ENCODE results near the gene PLA2G2F.

DNA sequence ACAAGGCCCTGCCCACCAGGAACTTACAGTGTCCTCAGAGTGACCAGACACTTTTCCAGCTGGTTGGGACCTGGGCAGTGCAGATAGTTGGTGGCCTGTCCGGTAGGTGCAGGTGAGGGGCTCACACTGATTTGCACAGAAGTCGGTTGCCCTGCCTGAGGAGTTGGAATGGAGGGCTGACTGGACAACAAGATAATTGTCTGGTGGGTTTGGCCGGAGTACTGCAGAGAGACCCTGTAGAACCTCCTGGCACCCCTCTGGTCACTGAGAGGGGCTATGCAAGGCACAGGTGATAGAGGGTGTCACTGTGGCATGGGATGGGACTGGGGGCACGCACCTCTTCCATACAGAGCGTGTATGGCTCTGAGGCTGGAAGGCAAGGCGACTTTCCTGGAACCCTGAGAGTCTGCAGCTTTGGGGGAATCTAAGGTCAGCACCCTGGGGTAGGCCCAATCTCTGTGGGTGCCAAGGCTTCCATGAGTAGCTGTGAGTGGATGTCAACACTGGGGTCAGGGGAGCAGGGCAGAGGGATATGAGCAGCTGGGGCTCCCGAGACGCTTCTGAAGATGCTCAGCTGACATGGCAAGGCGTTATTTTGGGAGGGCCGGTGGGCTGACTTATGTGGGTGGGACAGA is 12.2 kb upstream of the PLA2G2F start:
- TF ChIP-seq, protein P1, sequence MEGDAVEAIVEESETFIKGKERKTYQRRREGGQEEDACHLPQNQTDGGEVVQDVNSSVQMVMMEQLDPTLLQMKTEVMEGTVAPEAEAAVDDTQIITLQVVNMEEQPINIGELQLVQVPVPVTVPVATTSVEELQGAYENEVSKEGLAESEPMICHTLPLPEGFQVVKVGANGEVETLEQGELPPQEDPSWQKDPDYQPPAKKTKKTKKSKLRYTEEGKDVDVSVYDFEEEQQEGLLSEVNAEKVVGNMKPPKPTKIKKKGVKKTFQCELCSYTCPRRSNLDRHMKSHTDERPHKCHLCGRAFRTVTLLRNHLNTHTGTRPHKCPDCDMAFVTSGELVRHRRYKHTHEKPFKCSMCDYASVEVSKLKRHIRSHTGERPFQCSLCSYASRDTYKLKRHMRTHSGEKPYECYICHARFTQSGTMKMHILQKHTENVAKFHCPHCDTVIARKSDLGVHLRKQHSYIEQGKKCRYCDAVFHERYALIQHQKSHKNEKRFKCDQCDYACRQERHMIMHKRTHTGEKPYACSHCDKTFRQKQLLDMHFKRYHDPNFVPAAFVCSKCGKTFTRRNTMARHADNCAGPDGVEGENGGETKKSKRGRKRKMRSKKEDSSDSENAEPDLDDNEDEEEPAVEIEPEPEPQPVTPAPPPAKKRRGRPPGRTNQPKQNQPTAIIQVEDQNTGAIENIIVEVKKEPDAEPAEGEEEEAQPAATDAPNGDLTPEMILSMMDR (IDR thresholded peaks at IDR 0.05 in 2 of 3, conservative IDR thresholded peaks at IDR 0.05 in 1 of 3; ENCODE audit: insufficient read depth in 2 of 3, low read depth in 1 of 3, low read length in 3 of 3), result no peak
- TF ChIP-seq SMAD1 (IDR thresholded peaks at IDR 0.05; ENCODE audit: low read depth, low read length, partially characterized antibody), result no peak
- TF ChIP-seq SIN3B (IDR thresholded peaks at IDR 0.05; ENCODE audit: low read depth), result no peak

Data from K562 (cell line).